ENCODE results near the gene CAP2.

CAP2 gene

GRCh38 chr6:17367868-17368267, 25.5 kb upstream of the CAP2 start:
- H3K36me3 ChIP-seq (ENCODE audit: control insufficient read depth, insufficient read depth, low read length), result no peaks in the 10 kb centered on the region
- H3K4me3 ChIP-seq (replicated peaks; ENCODE audit: low read depth, low read length), result no peak overlapping the region
- no peaks in the 10 kb centered on the region for H3K27me3 ChIP-seq (replicated peaks; ENCODE audit: control insufficient read depth, insufficient read depth, low read length)
- no peak for TF ChIP-seq CTCF (IDR thresholded peaks at IDR 0.05; ENCODE audit: insufficient read depth, low read length, poor library complexity, severe bottlenecking)
- no peak for DNase-seq (ENCODE audit: extremely low read depth, insufficient read length)

GRCh38 chr6:17381424-17382147, 11.8 kb upstream of the CAP2 start:
- H3K36me3 ChIP-seq (ENCODE audit: control insufficient read depth, insufficient read depth, low read length), result no peaks in the 10 kb centered on the region
- DNase-seq (ENCODE audit: extremely low read depth, insufficient read length), result no peak
- no peak for TF ChIP-seq CTCF (IDR thresholded peaks at IDR 0.05; ENCODE audit: insufficient read depth, low read length, poor library complexity, severe bottlenecking)
- no peaks in the 10 kb centered on the region for H3K27me3 ChIP-seq (replicated peaks; ENCODE audit: control insufficient read depth, insufficient read depth, low read length)
- H3K4me3 ChIP-seq (replicated peaks; ENCODE audit: low read depth, low read length), result no peak overlapping the region

GRCh38 chr6:17385660-17386059, 7.7 kb upstream of the CAP2 start:
- no peaks in the 10 kb centered on the region for H3K36me3 ChIP-seq (ENCODE audit: control insufficient read depth, insufficient read depth, low read length)
- no peak for DNase-seq (ENCODE audit: extremely low read depth, insufficient read length)
- H3K4me3 ChIP-seq (replicated peaks; ENCODE audit: low read depth, low read length), result no peak overlapping the region
- H3K27me3 ChIP-seq (replicated peaks; ENCODE audit: control insufficient read depth, insufficient read depth, low read length), result no peaks in the 10 kb centered on the region
- no peak for TF ChIP-seq CTCF (IDR thresholded peaks at IDR 0.05; ENCODE audit: insufficient read depth, low read length, poor library complexity, severe bottlenecking)

- TF ChIP-seq CTCF (IDR thresholded peaks at IDR 0.05; ENCODE audit: insufficient read depth, low read length, poor library complexity, severe bottlenecking), result no peak
- H3K4me3 ChIP-seq (replicated peaks; ENCODE audit: low read depth, low read length), result no peak overlapping the region
- no peak for DNase-seq (ENCODE audit: extremely low read depth, insufficient read length)
- no peaks in the 10 kb centered on the region for H3K36me3 ChIP-seq (ENCODE audit: control insufficient read depth, insufficient read depth, low read length)
- peaks cover 2% of the 10 kb centered on the region; the same call in 1 of the 2 replicates for H3K27me3 ChIP-seq (replicated peaks; ENCODE audit: control insufficient read depth, insufficient read depth, low read length)
Observed at GRCh38 chr6:17388365-17388764, 5.0 kb upstream of the CAP2 start.

- Histone ChIP-seq H3K27me3 (replicated peaks; ENCODE audit: control insufficient read depth, insufficient read depth, low read length) (peaks cover 2% of the 10 kb centered on the region; the same call in 1 of the 2 replicates), H3K36me3 (ENCODE audit: control insufficient read depth, insufficient read depth, low read length) (no peaks in the 10 kb centered on the region), H3K4me3 (replicated peaks; ENCODE audit: low read depth, low read length) (no peak overlapping the region)
- TF ChIP-seq CTCF (IDR thresholded peaks at IDR 0.05; ENCODE audit: insufficient read depth, low read length, poor library complexity, severe bottlenecking), result no peak
- no peak for DNase-seq (ENCODE audit: extremely low read depth, insufficient read length)
Observed at GRCh38 chr6:17389274-17389847, 4.0 kb upstream of the CAP2 start.
